Tibial artery (tissue), 4 donors: ENCODE data around the gene PATJ.
"Not testable (repeated sequence)": the region's sequence is repeated elsewhere in the genome, so short reads cannot be mapped to it uniquely, and the experiment has no call there.

Experiments used
- DNase-seq, 2 donors: peaks; one replicate each; pipeline ENCODE4 v3.0.0-alpha.2; 2019
- H3K27ac ChIP-seq, 2 donors: fragments of 200-600 bp; sonication (generic) in 1 of 2; 1 replicate in 1 of 2; 2 replicates in 1 of 2; pipeline ENCODE4 v1.5.1; 2018 to 2019; ENCODE audit warnings: mild to moderate bottlenecking in 1 of 2
- H3K27me3 ChIP-seq, 2 donors: fragments of 200-600 bp; sonication (generic) in 1 of 2; one replicate each; pipeline versions ENCODE4 v1.5.1 to v1.6.0; 2016 to 2019
- H3K36me3 ChIP-seq, 3 donors: fragments of 200-600 bp; sonication (generic) in 2 of 3; one replicate each; pipeline ENCODE4 v1.5.1; 2016 to 2019; ENCODE audit warnings: mild to moderate bottlenecking in 2 of 3
- H3K4me1 ChIP-seq, 4 donors: fragments of 200-600 bp; sonication (generic) in 2 of 4; 1 replicate in 3 of 4; 2 replicates in 1 of 4; pipeline ENCODE4 v1.5.1; 2016 to 2019
- H3K4me3 ChIP-seq, 2 donors: fragments of 200-600 bp; sonication (generic) in 1 of 2; 1 replicate in 1 of 2; 2 replicates in 1 of 2; pipeline ENCODE4 v1.5.1; 2018 to 2019; ENCODE audit warnings: mild to moderate bottlenecking in 2 of 2
- H3K9me3 ChIP-seq, 3 donors: fragments of 200-600 bp; sonication (generic) in 1 of 3; one replicate each; pipeline ENCODE4 v1.5.1; 2016 to 2019
- CTCF ChIP-seq, 2 experiments: fragments of 200-600 bp in 1 of 2; fragments of 450-650 bp in 1 of 2; IDR thresholded peaks; one replicate each; pipeline ENCODE4 v1.5.1; 2017 to 2019; ENCODE audit warnings: antibody characterized with exemption in 2 of 2, mild to moderate bottlenecking in 1 of 2, moderate library complexity in 1 of 2
- intact Hi-C: fragments of 100-400 bp; cut with DNase I; formaldehyde crosslinking; loops from one replicate; pipeline ENCODE4 v1.15.0; 2023; ENCODE audit warnings: low total_unique reads

Gene PATJ

GRCh38 chr1:62175568-62176179 is 433.4 kb downstream of the PATJ start:
- Histone ChIP-seq H3K9me3 (no peaks in the 10 kb centered on the region), H3K4me3 (no peak overlapping the region), H3K4me1 (no peaks in the 10 kb centered on the region), H3K27me3 (peaks cover 0 to 6% of the 10 kb centered on the region in 2 donors), H3K36me3 (no peaks in the 10 kb centered on the region), H3K27ac (no peak overlapping the region)
- TF ChIP-seq CTCF (IDR thresholded peaks at IDR 0.05), result peak; percentile 56 to 63
- intact Hi-C loops, result loop anchor here (5.0 kb wide), 1 partner anchor 232 kb away; no protein-coding TSS in a partner anchor
- DNase-seq, result no peak

- no peaks in the 10 kb centered on the region for H3K9me3 ChIP-seq
- H3K27ac ChIP-seq, result no peak overlapping the region
- peaks cover 0 to 6% of the 10 kb centered on the region in 2 donors for H3K27me3 ChIP-seq
- intact Hi-C loops, result loop anchor here (5.0 kb wide), 1 partner anchor 231 kb away; no protein-coding TSS in a partner anchor
- DNase-seq, result no peak
- H3K4me3 ChIP-seq, result no peak overlapping the region
- no peaks in the 10 kb centered on the region for H3K4me1 ChIP-seq
- no peaks in the 10 kb centered on the region for H3K36me3 ChIP-seq
- no peak for TF ChIP-seq CTCF (IDR thresholded peaks at IDR 0.05)
Measured at GRCh38 chr1:62176597-62177312, 434.5 kb downstream of the PATJ start.

DNA sequence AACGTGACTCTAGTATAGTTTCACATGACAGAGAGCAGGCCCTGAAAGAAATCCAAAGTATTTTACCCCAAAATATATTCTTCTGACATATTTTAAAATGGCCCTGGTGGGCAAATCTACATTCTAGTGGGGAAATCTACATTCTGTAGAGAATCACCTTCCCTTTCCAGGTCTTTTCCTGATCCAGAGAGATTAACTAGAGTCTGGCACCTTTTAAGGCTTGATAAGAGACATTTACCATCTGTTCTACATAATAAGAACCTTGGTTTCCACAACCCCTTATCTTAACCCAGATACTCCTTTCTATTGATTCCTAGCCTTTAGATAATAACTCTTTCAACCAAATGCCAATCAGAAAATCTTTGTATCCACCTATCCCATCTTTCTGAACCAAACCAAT is 435.3 kb downstream of the PATJ start:
- Histone ChIP-seq H3K27ac (no peak overlapping the region), H3K4me3 (no peak overlapping the region), H3K27me3 (no peaks in the 10 kb centered on the region), H3K36me3 (no peaks in the 10 kb centered on the region), H3K4me1 (no peaks in the 10 kb centered on the region), H3K9me3 (no peaks in the 10 kb centered on the region)
- no peak for DNase-seq
- intact Hi-C loops, result loop anchor here (5.0 kb wide), 1 partner anchor 230 kb away; no protein-coding TSS in a partner anchor
- TF ChIP-seq CTCF (IDR thresholded peaks at IDR 0.05), result no peak

DNA sequence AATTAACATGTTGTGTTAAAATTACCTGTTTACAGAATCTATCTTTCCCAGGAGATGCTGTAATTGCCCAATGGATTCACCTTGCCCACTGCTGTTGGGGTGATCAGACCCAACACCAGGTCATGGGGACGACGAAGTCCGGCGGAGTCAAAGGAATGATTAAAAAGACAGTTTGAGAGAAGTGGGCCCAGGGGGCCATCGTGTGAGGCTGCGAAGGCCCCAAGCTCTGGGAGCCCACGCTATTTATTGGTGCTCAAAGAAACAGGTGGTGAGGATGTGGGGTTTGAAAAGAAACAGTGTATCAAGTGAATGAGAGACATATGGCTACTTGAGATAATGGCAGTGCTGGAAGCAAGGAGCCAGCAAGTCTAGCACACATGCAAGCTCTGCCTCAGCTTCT is 436.1 kb downstream of the PATJ start:
- intact Hi-C loops, result loop anchor here (5.0 kb wide), 1 partner anchor 229 kb away; no protein-coding TSS in a partner anchor
- no peak overlapping the region for H3K4me3 ChIP-seq
- no peak overlapping the region for H3K27ac ChIP-seq
- H3K27me3 ChIP-seq, result no peaks in the 10 kb centered on the region
- no peaks in the 10 kb centered on the region for H3K4me1 ChIP-seq
- no peak for DNase-seq
- no peaks in the 10 kb centered on the region for H3K9me3 ChIP-seq
- TF ChIP-seq CTCF (IDR thresholded peaks at IDR 0.05), result no peak
- no peaks in the 10 kb centered on the region for H3K36me3 ChIP-seq

- H3K9me3 ChIP-seq, H3K4me3 ChIP-seq, intact Hi-C loops, DNase-seq, H3K4me1 ChIP-seq, H3K27ac ChIP-seq, H3K36me3 ChIP-seq, H3K27me3 ChIP-seq: not testable (repeated sequence)
Measured at GRCh38 chr1:62180054-62180453, 437.8 kb downstream of the PATJ start.

- Histone ChIP-seq H3K4me3 (no peak overlapping the region), H3K27ac (no peak overlapping the region), H3K36me3 (no peaks in the 10 kb centered on the region), H3K4me1 (no peaks in the 10 kb centered on the region), H3K9me3 (no peaks in the 10 kb centered on the region), H3K27me3 (peaks cover 0 to 2% of the 10 kb centered on the region in 2 donors)
- no peak for DNase-seq
- intact Hi-C loops, result no loop called here
- no peak for TF ChIP-seq CTCF (IDR thresholded peaks at IDR 0.05)
Measured at GRCh38 chr1:62180639-62181038, 438.4 kb downstream of the PATJ start.
